HG03025 (cell line): ENCODE measurements around the gene TMEM14B.
"Not testable (repeated sequence)": the region's sequence is repeated elsewhere in the genome, so short reads cannot be mapped to it uniquely, and the experiment has no call there.

Source experiments
- ATAC-seq: cut with Tn5 transposase; IDR thresholded peaks from one replicate; pipeline ENCODE4 v1.9.1; 2021; ENCODE audit warnings: mild to moderate bottlenecking, moderate library complexity; ENCODE audit not compliant: unreplicated experiment, low FRiP score

Gene TMEM14B

DNA sequence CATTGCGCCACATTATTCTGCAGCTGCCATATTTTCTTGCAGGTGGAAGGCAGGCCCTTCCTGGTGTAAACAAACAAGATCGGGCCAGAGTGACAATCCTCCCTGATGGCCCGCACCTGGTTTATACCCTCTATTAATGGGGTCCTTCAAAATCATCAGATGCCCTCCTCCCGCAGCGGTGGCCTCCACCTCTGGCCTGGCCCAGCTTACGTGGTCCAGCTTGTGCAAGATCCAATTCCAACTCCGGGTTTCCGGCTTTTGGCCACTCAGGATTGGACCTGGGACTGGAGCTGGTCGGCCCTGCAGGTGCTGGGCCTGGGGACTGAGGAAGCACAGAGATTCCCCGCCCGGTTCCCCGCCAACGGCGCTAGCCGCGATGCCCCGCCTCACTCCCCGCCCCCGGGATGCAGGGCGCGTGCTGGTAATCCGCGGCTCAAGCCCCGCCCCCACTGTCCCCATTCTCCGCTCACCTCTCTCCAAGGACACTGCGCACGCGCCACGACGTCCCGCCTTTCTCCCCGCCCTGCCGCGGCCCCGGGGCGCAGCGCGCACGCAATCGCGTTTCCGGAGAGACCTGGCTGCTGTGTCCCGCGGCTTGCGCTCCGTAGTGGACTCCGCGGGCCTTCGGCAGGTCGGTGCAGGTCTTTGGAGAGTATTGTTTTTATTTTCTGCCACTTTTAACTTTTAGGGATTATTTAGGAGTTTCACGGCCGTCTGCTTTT lies at the start of gene TMEM14B:
TMEM14B (plus strand) TSS at position 555 of the 722 bp plus-strand sequence. CDS start 1,441 bp downstream, outside the sequence.
- peak; percentile 97 for ATAC-seq

DNA sequence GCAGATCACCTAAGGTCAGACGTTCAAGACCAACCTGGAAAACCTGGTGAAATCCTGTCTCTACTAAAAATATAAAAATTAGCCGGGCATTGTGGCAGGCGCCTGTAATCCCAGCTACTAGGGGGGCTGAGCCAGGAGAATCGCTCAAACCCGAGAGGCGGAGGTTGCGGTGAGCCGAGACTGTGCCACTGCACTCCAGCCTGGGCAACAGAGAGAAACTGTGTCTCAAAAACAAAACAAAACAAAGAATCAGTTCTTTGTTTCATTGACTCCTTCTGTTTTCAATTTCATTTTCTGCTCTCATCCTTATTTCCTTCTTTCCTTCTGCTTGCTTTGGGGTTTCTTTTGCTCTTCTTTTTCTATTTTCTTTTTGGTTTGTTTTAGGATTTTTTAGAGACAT lies 33.6 kb upstream of the TMEM14B start:
- no peak for ATAC-seq

DNA sequence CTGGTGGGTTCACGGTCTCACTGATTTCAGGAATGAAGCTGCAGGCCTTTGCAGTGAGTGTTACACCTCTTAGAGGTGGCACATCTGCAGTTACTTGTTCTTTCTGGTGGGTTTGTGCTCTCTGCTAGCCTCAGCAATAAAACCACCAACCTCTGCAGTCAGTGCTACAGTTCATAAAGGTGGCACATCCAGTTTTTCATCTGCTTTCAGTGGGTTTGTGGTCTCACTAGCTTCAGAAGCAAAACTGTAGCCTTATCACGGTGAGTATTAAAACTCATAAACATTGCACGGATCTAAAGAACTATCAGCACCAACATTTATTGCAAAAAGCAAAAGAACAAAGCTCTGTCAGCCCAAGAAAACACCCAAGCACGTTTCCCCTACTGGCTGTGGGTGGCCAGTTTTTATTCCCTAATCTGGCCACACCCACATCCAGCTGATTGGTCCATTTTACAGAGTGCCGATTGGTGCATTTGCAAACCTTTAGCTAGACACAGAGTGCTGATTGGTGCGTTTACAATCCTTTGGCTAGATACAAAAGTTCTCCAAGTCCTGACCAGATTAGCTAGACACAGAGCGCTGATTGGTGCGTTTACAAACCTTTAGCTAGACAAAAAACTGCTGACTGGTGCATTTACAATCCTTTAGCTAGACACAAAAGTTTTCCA lies 28.2 kb upstream of the TMEM14B start:
- ATAC-seq = no peak

DNA sequence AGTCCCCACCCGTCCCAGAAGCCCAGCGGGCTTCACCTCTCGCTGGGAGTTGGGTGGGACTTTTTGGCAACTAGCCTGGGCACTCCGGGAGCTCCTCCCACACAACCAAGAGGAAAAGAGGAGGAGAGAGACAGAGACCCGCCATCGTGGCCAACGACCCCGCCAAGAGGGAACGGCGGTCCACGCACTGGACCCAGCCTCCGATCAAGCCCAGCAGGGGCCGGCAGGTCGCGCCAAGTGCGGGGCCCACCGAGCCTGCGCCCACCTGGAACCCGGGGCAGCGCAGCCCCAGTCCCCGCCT lies 27.7 kb upstream of the TMEM14B start:
- no peak for ATAC-seq

DNA sequence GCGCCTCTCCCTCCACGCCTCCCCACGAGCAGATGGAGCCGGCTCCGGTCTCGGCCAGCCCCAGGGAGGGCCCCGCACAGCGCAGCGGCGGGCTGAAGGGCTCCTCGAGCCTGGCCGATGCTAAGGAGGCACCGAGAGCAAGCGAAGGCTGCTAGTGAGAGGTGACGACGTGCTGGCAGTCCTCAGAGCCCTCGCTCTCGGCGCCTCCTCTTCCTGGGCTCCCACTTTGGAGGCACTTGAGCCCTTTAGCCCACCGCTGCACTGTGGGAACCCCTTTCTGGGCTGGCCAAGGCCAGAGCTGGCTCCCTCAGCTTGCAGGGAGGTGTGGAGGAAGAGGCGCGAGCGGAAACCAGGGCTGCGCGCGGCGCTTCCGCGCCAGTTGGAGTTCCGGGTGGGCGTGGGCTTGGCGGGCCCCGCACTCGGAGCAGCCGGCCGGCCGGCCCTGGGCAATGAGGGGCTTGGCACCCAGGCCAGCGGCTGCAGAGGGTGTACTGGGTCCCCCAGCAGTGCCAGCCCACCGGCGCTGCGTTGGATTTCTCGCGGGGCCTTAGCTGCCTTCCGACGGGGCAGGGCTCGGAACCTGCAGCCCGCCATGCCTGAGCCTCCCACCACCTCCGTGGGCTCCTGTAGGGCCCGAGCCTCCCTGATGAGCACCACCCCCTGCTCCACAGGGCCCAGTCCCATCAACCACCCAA lies 27.2 kb upstream of the TMEM14B start:
- no peak for ATAC-seq

DNA sequence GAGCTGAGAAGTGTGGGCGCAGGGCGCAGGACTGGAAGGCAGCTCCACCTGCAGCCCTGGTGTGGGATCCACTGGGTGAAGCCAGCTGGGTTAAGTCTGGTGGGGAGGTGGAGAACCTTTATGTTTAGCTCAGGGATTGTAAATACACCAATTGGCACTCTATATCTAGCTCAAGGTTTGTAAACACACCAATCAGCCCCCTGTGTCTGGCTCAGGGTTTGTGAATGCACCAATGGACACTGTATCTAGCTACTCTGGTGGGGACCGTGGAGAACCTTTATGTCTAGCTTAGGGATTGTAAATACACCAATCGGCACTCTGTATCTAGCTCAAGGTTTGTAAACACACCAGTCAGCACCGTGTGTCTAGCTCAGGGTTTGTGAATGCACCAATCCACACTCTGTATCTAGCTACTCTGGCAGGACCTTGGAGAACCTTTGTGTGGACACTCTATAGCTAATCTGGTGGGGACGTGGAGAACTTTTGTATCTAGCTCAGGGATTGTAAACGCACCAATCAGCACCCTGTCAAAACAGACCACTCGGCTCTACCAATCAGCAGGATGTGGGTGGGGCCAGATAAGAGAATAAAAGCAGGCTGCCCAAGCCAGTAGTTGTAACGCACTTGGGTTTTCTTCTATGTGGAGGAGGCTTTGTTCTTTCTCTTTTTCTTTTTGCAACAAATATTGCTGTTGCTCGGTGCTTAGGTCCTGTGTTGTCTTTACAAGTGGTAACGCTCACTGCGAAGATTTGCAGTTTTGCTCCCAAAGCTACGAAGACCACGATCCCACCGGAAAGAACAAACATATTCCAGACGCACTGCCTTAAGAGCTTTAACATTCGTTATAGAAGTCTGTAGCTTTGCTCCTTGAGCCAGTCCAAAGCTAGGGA lies 26.4 kb upstream of the TMEM14B start:
- not testable (repeated sequence) for ATAC-seq

DNA sequence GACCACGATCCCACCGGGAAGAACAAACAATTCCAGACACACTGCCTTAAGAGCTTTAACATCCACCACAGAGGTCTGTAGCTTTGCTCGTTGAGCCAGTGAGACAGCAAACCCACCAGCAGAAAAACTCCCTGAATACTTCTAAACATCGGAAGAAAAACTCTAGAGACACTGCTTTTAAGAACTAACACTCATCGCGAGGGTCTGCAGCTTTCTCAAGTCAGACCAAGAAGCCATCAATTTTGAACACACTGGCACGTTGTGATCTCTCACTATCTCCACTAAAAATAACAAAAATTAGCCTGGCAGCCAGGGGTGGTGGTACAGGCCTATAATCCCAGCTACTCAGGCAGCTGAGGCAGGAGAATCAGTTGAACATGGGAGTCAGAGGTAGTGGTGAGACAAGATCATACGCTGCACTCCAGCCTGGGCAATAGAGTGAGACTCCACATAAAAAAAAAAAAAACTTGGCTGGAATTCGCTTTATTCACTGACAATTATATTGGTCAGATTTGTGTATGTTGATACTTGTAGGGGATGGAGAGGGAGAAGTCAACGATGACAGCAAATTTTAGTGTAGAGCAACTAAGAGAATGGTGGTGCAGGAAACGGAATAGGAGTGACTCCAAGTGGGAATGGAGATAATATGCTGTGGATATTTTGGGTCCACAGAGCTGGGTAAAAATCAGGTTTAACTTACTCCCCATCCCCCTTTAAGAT lies 25.6 kb upstream of the TMEM14B start:
- no peak for ATAC-seq

DNA sequence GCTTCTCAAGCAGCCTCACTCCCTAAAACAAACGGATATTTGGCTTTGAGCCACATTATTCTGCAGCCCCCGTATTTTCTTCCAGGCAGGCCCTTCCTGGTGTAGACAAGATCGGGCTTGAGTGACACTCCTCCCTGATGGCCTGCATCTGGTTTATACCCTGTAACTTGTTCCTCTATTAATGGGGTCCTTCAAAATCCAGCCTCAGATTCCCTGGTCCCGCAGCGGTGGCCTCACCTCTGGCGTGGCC lies 25.1 kb upstream of the TMEM14B start:
- ATAC-seq = no peak

DNA sequence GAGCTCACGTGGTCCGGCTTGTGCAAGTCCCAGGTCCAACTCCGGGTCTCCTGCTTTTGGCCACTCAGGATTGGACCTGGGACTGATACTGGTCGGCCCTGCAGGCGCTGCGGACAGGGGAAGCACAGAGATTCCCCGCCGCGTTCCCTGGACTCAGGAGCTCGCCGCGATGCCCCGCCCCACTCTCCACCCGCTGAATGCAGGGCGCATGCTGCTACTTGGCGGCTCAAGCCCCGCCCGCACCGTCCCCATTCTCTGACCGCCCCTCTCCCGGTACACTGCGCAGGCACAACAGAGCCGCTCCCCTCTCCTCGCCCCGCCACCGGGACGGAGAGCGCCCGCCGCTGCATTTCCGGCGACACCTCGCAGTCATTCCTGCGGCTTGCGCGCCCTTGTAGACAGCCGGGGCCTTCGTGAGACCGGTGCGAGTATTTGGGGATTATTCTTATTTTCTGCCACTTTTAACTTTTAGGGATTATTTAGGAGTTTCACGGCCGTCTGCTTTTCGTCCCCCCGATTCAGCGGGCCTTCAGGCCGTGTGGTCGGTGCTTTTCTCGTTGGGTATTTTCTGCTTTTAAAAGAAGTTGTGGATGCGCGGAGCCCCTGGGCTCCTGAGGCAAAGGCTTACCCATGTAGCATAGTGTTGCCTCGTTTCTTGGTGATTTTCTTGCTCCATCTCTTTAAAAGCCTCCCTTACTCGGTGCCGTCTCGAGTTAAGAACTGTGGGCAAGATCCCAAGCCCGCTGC lies 24.6 kb upstream of the TMEM14B start, which contains the start of gene TMEM14C:
TMEM14C (plus strand) TSS at position 251 of the 747 bp plus-strand sequence. CDS start 1,544 bp downstream, outside the sequence.
- peak; percentile 99 for ATAC-seq

DNA sequence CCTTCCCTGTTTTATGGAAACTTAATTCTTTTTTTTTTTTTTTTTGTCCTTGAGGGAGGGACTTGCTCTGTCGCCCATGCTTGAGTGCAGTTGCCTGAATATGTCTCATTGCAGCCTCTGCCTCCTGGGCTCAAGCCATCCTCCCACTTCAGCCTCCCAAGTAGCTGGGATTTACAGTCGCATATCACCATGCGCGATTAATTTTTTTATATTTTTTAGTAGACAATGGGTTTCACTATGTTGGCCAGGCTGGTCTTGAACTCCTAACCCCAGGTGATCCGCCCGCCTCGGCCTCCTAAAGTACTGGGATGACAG lies 24.1 kb upstream of the TMEM14B start:
- ATAC-seq = no peak

DNA sequence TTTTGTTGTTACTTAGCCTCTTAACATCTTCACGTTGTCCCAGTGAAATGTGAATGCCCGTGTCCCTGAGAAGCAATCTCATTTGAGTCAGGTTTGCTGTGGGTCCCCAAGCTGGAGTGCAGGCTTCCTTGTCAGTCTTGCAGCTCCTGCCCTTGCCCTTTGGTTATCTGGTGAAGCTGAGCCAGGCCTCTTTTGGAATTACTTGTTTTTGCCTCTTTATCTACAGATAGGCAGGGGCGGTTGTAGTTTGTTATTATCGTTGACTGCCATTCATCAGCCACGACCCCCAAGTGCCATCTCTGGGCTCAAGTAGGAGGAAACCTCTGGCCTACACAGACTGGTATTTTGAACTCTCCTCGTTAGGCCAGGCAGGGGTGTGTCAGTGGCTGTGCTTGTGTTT lies 22.6 kb upstream of the TMEM14B start:
- no peak for ATAC-seq

DNA sequence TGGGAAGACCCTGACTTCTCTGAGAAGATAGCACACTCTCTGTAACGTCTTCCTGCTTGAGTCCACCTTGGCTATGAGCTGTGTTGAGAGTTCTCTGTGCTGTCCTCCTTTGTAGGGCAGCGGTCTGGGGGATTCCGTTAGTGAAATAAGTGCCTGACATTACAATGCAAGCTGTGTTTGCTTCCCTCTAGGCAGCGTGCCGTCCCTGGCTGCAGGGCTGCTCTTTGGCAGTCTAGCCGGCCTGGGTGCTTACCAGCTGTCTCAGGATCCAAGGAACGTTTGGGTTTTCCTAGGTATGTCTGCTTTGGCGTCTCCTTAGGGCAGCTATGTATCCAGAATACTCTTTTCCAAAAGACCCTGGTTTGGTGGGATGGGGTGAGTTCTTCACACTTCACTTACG lies 21.9 kb upstream of the TMEM14B start:
- ATAC-seq = no peak

DNA sequence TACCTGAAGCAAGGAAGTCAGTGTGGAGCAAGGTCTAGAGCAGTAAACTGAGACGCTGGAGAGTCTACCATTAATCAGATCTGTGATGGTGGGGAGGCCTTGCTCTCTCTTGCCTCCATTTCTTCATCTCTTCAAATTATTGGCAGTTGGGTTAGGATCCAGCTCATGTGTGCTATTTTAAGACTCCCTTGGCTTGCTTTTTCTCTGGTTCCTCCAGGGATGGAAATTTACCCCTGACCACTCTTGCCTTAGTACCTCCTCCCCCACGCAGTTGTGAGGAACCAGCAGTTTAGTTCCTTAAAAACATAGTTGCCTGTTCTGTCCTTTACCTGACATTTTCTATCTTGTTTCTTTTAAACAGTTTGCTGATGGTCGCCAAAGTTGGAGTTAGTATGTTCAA lies 17.4 kb upstream of the TMEM14B start:
- no peak for ATAC-seq

DNA sequence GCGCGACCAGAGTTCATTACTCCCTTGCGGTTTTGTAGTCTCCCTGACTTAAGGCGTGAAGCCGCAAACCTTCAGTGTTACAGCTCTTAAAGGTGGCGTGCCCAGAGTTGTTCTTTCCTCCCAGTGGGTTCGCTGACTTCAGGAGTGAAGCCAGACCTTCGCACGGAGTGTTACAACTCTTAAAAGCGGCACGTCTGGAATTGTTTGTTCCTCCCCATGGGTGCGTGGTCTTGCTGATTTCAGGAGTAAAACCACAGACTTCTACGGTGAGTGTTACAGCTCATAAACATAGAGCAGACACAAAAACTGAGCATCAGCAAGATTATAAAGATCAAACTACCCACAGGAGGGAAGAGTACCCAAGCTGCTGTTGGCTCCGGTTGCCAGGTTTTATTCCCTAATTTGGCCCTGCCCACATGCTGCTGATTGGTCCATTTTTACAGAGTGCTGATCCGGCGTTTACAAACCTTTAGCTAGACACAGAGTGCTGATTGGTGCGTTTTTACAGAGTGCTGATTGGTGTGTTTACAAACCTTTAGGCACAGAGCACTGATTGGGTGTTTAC lies 14.4 kb upstream of the TMEM14B start:
- ATAC-seq = no peak

DNA sequence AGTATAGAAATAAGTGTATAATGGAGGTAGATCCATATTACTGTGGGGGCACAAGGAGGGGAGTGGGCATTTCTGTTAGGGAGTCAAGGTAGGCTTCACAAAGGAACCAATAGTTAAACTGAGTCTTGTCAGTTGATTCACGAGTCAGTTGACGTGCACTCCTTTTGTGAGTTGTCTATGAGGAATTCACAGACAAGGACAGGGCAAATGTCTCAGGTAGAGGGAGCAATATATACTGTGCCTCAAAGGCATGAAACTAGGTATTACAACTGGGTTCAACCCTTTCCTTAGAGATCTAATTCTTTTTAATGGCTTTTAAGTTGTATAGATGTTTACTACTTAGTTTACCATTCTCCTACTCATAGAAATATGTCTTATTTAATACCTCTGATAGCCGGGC lies 13.7 kb upstream of the TMEM14B start:
- no peak for ATAC-seq

DNA sequence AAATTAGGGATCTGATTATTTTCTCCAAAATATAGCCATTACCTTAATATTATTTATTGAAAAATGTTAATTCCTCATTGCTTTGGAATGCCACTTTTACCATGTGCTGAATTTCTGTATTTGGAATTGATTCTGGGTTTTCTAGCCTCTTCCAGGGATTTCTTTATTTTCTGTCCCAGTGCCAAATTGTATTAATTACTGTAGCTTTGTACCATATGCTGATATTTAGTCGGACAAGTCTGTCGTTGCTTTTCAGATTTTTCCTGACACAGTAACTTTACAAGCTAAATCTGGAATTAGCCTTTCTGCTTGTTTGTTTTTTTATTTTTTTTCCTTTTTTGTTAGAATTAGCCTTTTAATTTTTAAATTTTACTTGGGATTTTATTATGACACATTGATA lies 10.9 kb upstream of the TMEM14B start:
- no peak for ATAC-seq

DNA sequence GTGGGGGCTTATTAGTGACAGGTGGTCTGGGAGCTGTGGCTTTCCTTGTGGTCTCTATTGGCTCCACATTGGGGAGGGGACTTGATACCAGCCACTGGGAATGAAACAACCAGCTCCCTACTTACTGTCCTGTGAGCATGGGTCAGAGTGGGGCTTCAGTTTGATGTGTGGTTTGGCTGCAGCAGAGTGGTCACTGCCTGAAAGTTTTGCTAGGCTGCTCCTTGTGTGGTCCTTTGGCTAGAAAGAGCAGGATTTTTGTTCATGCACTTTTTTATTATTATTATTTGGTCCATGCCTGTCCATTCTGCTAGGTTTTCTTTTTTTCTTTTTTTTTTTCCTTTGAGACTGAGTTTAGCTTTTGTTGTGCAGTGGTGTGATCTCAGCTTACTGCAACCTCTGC lies 7.5 kb upstream of the TMEM14B start:
- no peak for ATAC-seq

DNA sequence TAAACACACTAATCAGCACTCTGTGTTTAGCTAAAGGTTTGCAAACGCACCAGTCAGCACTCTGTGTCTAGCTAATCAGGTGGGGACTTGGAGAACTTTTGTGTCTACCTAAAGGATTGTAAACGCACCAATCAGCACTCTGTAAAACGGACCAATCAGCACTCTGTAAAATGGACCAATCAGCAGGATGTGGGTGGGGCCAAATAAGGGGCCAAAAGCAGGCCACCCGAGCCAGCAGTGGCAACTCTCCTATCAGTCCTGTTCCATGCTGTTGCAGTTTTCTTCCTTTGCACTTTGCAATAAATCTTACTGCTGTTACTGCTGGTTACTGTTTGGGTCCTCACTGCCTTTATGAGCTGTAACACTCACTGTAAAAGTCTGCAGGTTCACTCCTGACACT lies 6.0 kb upstream of the TMEM14B start:
- not testable (repeated sequence) for ATAC-seq

DNA sequence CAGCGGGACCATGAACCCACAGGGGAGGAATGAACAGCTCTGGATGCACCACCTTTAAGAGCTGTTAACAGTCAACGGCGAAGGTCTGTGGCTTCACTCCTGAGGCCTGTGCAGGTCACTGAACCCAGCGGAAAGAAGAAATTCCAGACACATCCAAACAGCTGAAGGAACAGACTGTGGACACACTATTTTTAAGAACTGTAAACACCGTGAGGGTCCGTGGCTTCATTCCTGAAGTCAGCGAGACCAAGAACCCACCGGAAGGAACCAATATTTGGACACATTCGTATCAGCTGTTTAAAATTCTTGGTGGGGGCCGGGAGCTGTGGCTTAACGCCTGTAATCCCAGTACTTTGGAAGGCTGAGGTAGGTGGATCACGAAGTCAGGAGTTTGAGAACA lies 5.4 kb upstream of the TMEM14B start:
- no peak for ATAC-seq

DNA sequence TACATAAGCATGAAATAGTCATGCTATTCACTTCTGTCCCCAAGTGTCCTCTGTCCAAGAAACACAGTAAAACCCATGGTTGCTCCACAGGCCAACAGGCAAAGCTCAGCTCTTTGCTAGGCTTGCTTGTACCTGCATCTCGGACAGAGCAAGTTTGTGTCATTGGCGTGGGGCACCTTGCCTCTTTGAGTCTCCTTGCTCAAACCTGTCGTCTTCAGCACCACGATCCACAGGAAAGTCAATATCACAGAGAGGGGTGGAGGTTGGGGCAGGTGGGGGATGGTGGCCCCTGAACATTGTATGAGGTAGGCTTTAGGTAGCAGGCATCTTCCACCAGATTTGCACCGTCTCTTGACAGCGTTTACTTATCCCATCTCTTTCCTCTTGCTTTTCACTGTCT lies 4.1 kb upstream of the TMEM14B start:
- no peak for ATAC-seq
